GM12801 (cell line): Measurements from ENCODE around the gene RPGRIP1L.

Experiments used
- TF ChIP-seq, protein P1 (sequence below): IDR thresholded peaks from one replicate; pipeline ENCODE4 v1.5.1; 2011; ENCODE audit warnings: control low read depth; ENCODE audit not compliant: insufficient read length; ENCODE audit errors: extremely low read depth

The RPGRIP1L gene

DNA sequence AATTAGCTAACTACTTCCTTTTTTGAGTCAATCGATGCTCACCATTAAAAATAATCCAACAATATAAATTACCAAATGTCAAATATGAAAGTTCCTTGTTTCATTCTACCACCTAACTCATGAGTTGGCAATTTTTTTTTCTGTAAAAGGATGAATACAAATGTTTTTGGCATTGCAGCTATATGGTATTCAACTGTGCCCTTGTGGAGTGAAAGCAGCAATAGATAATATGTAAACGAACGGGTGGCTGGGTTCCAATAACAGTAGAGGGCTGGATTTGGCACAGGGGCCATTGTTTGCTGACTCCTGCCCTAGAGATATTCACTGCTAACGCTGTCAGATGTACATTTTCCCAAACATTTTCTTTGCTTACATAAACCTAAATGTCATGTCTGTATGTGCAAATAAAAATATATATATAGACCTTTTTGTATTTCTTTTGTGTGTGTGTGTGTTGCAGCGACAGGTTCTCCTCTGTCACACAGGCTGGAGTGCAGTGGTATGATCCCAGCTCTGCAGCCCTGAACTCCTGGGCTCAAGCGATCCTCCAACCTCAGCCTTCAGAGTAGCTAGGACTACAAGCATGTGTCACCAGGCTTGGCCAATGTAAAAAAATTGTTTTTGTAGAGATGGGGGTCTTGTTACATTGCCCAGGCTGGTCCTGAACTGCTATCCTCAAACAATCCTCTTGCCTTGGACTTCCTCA lies 73.9 kb downstream of the RPGRIP1L start:
- TF ChIP-seq, protein P1, sequence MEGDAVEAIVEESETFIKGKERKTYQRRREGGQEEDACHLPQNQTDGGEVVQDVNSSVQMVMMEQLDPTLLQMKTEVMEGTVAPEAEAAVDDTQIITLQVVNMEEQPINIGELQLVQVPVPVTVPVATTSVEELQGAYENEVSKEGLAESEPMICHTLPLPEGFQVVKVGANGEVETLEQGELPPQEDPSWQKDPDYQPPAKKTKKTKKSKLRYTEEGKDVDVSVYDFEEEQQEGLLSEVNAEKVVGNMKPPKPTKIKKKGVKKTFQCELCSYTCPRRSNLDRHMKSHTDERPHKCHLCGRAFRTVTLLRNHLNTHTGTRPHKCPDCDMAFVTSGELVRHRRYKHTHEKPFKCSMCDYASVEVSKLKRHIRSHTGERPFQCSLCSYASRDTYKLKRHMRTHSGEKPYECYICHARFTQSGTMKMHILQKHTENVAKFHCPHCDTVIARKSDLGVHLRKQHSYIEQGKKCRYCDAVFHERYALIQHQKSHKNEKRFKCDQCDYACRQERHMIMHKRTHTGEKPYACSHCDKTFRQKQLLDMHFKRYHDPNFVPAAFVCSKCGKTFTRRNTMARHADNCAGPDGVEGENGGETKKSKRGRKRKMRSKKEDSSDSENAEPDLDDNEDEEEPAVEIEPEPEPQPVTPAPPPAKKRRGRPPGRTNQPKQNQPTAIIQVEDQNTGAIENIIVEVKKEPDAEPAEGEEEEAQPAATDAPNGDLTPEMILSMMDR: no peak

DNA sequence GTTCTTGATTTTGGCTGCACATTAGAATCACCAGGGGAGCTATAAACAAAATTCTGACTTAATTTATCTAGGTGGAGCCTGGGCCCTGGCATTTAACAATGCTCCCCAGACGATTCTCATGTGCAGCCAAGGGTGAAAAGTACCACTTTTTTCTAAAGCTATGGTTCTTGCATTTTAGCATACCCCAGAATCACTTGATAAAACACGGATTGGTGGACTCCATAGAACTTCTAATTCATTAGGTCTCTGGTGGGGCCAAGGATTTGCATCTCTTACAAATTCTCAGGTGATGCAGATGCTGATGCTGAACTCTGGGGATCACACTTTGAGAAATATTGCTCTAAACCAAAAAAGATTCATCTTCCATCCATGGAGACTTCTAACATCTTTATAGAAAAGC lies 74.5 kb downstream of the RPGRIP1L start:
- TF ChIP-seq, protein P1: no peak

GRCh38 chr16:53626811-53627210 lies 76.8 kb downstream of the RPGRIP1L start:
- TF ChIP-seq, protein P1: no peak

- TF ChIP-seq, protein P1: no peak
Observed at GRCh38 chr16:53626161-53626560, 77.5 kb downstream of the RPGRIP1L start.

- TF ChIP-seq, protein P1: no peak
Observed at GRCh38 chr16:53625221-53625620, 78.4 kb downstream of the RPGRIP1L start.

- TF ChIP-seq, protein P1: no peak
Observed at GRCh38 chr16:53622315-53622714, 81.3 kb downstream of the RPGRIP1L start.

GRCh38 chr16:53620476-53620875 lies 83.2 kb downstream of the RPGRIP1L start:
- TF ChIP-seq, protein P1: no peak
